SK-N-SH (cell line): ENCODE results near the gene NDEL1.

ENCODE experiments used
- EP300 ChIP-seq, 2 experiments: IDR thresholded peaks; 2 replicates each; pipeline versions ENCODE4 v1.4.0 to v1.6.1; 2012; ENCODE audit warnings: borderline replicate concordance in 1 of 2, low read depth in 1 of 2, low read length in 1 of 2
- GABPA ChIP-seq: IDR thresholded peaks from 2 replicates; pipeline ENCODE4 v1.4.0; 2012; ENCODE audit warnings: low read depth, mild to moderate bottlenecking
- MEF2A ChIP-seq: IDR thresholded peaks from 2 replicates; pipeline ENCODE4 v1.4.0; 2012; ENCODE audit warnings: low read depth, borderline replicate concordance
- MXI1 ChIP-seq: IDR thresholded peaks from 2 replicates; pipeline ENCODE4 v1.6.1; 2012; ENCODE audit warnings: mild to moderate bottlenecking, low read depth, low read length, improper control_type of control experiment
- POLR2AphosphoS5 ChIP-seq: IDR thresholded peaks from 2 replicates; pipeline ENCODE4 v1.6.1; 2012; ENCODE audit warnings: low read depth, low read length
- RAD21 ChIP-seq: IDR thresholded peaks from 2 replicates; pipeline ENCODE4 v1.6.1; 2012; ENCODE audit warnings: mild to moderate bottlenecking, low read length
- RCOR1 ChIP-seq: fragments of 150-350 bp; IDR thresholded peaks from 2 replicates; pipeline ENCODE4 v1.6.1; 2017; ENCODE audit warnings: antibody characterized with exemption, low read length
- TEAD4 ChIP-seq: IDR thresholded peaks from 2 replicates; pipeline ENCODE4 v1.4.0; 2012; ENCODE audit warnings: mild to moderate bottlenecking, borderline replicate concordance; ENCODE audit not compliant: insufficient read depth
- YY1 ChIP-seq: IDR thresholded peaks from 2 replicates; pipeline ENCODE4 v1.4.0; 2012; ENCODE audit warnings: low read depth, mild to moderate bottlenecking
- TF ChIP-seq, protein P1 (sequence below): fragments of 200-600 bp; sonication (generic); IDR thresholded peaks from 2 replicates; pipeline ENCODE4 v1.6.1; 2017; ENCODE audit warnings: antibody characterized with exemption, mild to moderate bottlenecking, moderate library complexity

DNA sequence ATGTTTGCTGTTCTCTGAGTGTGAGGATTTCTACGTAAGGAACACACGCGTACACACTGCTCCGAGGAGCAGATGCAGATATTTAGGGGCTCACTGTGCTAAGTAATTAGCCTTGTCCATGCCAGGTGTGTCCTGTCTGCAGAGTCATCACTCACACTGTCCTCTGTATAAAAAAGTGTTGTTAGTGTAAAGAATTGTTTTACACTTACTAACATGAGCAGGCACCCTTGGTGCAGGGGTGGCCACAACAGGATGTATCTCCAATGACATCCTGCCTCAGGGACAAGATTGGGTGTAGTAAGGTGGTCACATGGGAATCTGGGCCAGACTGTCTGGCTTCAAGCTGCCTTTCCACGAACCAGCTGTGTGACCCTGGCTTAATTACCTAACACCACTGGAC, 63.9 kb downstream of the NDEL1 start:
- TF ChIP-seq, protein P1, sequence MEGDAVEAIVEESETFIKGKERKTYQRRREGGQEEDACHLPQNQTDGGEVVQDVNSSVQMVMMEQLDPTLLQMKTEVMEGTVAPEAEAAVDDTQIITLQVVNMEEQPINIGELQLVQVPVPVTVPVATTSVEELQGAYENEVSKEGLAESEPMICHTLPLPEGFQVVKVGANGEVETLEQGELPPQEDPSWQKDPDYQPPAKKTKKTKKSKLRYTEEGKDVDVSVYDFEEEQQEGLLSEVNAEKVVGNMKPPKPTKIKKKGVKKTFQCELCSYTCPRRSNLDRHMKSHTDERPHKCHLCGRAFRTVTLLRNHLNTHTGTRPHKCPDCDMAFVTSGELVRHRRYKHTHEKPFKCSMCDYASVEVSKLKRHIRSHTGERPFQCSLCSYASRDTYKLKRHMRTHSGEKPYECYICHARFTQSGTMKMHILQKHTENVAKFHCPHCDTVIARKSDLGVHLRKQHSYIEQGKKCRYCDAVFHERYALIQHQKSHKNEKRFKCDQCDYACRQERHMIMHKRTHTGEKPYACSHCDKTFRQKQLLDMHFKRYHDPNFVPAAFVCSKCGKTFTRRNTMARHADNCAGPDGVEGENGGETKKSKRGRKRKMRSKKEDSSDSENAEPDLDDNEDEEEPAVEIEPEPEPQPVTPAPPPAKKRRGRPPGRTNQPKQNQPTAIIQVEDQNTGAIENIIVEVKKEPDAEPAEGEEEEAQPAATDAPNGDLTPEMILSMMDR = no peak
- TF ChIP-seq POLR2AphosphoS5 (no peak), RCOR1 (no peak), MEF2A (no peak), TEAD4 (no peak), MXI1 (no peak), RAD21 (no peak), YY1 (no peak), EP300 (IDR thresholded peaks at IDR 0.05; ENCODE audit: borderline replicate concordance in 1 of 2, low read depth in 1 of 2, low read length in 1 of 2) (no peak), GABPA (no peak)
